NCI-H146 treated with DMSO at 0.1 percent for 48 hours (cell line): ENCODE data around the gene GOLGA6L2.
"Not testable (repeated sequence)": the region's sequence is repeated elsewhere in the genome, so short reads cannot be mapped to it uniquely, and the experiment has no call there.

Experiments
- DNase-seq: peaks from one replicate; lab custom pipeline; 2025; ENCODE audit not compliant: unreplicated experiment; lab: John Stamatoyannopoulos, UW

GOLGA6L2 gene

GRCh38 chr15:23425327-23425726, 21.7 kb downstream of the GOLGA6L2 start:
- DNase-seq: not testable (repeated sequence)

DNA sequence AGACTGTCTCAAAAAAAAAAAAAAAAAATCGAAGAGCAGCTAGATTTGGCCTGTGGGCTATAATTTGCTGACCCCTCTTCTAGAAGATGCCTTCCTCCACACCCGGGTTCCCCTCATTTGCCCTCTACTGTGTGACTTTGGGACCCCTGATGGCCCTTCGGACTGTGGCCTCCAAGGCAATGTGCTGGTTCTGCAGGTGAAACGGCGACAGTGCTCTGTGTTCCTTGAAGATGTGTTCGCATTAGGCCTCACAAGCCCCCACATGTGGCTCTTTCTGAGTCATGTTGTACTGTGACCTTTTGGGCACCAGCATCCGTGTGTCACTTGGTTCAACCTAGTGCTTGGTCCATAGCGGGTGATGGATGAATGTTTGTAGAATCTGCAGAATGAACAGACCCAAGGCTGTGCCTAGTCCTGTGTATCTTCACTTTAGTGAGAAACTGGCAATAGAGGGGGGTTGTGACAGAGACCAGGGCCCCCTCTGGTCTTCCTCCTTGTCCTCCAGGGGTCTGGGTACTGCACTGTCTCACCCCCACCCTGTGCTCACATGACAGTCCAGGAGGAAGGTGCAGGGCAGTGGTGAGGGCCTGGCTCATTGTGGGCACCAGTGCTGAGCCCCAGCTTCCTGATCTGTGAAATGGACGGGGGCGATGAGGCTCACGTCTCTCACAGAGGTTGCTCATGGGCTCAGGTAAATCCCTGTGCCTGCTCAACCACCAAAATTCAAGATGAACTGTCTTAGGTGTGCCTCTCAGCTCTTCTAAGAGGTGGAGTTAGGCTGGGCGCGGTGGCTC, 22.7 kb downstream of the GOLGA6L2 start:
- DNase-seq: no peak

- DNase-seq: no peak
These were observed 23.9 kb downstream of the GOLGA6L2 start for GRCh38 chr15:23422946-23423708.

- no peak for DNase-seq
These were observed 24.7 kb downstream of the GOLGA6L2 start for GRCh38 chr15:23422099-23422945.

DNA sequence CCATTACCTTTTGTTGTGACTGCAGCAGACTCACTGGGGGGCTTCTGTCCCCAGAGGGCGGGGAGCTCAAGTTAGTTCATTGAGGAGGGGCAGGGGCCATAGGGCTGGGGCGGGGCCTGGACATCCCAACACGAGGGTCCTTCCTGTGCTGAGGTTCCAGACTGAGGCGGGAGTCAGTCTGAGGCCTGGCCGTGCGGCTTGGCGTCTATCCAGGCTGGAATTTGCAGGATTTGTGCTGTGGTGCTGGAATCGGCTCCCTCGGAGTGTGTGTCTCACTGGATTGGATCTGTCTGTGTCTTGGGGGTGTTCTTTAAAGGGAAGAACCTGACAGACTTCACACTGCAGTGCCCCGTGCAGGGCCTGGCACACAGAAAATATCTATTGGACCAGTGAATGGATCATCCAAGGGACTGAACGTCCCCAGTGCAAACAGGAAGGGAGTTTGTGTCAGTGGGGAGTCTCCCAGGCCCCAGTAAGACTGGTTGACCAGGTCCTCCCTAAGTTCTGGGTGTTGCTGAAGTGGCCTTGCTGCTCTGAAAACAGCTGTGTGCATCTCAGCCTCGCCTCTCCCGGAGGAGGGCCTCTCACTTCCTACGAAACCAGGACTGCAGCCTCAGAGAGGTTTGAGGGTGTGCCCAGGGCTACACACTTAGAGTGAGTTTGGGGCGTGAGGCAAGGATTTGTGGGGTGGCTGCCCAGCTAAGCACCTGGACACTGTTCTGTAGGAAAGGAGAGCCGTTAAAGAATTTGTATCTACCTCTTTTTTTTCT, 26.1 kb downstream of the GOLGA6L2 start:
- DNase-seq: no peak

DNA sequence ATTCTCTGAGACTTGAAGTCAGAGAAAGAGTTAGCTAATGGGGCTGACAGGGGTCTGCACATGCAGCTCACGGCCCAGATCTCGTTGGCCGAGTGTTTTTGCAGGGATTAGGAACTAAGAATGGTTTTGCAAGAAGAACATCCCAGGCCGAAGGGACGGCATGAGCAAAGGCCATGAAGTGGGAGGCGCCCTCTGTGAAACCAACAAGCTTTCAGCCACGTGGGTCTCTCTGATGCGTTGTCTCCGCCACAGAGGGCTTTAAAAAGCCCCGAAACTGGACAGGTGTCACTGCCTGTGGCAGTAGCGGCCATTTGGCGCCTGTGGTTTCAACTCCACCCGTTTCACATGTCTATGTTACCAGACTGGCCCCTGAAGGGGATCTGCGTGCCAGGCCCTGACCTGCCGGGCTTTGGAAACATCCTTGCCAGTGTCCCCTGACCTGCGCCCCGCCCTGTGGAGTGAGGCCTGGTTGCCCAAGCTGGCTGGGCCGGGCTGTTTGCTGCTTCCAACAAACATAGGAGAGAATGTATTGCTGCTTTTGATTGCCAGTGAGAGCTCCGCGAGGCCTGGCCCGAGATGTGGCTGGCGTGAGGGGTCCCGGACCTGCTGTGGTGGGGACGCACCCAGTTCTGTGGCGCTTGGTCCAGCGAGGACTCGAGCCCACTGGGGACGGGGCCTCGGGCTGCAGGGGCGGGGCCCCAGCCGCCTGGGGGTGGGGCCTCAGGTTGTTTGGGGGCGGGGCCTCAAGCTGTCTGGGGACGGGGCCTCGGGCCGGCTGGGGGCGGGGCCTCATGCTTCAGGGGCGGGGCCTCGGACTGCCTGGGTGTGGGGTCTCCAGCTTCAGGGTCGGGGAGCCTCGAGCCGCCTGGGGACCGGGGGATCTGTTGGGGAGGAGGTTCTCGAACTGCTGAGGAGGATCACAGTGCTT, 30.4 kb downstream of the GOLGA6L2 start:
- DNase-seq: no peak

DNA sequence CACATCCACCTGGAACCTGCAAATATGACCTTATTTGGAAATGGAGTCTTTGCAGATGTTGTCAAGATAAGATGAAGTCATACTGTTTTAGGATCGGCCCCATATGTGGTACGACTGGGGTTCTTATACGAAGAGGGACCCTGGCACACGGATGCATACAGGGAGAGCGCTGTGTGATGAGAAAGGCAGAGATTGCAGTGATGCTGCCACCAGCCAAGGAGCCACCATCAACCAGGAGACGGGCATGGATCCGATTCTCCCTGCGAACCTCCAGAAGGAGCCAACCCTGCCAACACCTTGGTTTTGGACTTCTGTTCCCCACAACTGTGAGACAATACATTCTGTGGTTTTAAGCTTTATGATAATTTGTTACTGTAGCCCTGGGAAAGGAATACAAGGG, 31.2 kb downstream of the GOLGA6L2 start:
- DNase-seq: not testable (repeated sequence)

DNA sequence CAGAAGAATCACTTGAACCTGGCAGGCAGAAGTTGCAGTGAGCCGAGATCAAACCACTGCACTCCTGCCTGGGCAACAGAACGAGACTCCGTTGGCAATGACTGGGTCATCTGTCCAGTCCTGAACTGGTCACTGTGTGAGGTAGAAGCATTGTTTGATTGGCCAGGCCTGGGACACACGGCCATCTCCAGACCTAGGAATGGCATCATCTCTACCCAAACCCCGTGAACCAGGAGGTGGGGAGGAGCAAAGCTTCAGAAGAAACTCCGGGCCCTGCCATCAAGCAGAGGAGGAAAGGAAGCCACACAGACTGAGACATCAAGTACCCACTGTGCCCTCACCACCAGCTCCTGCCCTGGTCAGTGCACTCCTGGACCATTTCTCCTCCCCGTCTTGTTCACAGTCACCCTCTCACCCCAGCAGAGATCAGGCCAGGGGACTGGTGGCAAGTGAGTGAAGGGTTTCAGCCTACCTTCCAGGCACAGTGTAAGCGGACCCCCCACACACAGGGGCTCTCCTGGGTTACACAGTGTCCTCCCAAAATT, 31.6 kb downstream of the GOLGA6L2 start:
- DNase-seq: no peak

GRCh38 chr15:23412881-23413600, 34.0 kb downstream of the GOLGA6L2 start:
- not testable (repeated sequence) for DNase-seq

GRCh38 chr15:23411841-23412240, 35.2 kb downstream of the GOLGA6L2 start:
- no peak for DNase-seq

DNA sequence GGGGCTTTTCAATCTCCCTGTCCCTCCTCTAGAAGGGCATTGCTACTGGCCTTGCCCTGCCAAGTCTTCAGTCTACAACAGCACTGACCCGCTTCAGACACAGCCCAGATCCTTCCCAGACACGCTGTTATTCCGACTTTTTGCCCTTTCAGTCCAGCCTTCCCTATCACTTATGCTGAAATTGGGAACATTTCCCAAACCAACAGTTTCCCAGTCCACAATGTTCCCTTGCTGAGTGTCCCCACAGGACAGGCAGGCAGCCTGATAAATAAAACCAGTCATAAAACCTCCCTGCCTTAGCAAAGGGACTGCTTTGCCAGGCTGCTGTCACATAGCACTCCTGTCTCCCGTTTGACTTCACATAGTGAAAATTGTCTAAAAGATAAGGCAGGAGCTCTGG, 43.5 kb downstream of the GOLGA6L2 start:
- DNase-seq: no peak

- no peak for DNase-seq
These were observed 44.5 kb downstream of the GOLGA6L2 start for GRCh38 chr15:23402544-23402943.

DNA sequence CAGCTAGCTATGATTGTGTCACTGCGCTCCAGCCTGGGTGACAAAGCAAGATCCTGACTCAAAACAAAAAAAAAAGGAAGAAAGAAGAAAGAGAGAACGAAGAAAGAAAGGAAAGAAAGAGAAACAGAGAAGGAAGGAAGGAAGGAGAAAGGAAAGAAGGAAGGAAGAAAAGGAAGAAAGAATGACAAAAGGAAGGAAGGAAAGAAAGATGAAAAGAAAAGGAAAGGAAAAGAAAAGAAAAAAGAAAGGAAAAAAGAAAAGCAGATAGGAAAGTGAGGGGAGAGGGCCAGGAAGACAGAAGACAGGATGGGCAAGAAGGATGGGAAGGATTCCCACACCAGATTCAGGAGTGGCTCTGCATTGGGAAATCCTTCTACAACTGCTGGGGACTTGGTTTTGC, 44.9 kb downstream of the GOLGA6L2 start:
- no peak for DNase-seq

DNA sequence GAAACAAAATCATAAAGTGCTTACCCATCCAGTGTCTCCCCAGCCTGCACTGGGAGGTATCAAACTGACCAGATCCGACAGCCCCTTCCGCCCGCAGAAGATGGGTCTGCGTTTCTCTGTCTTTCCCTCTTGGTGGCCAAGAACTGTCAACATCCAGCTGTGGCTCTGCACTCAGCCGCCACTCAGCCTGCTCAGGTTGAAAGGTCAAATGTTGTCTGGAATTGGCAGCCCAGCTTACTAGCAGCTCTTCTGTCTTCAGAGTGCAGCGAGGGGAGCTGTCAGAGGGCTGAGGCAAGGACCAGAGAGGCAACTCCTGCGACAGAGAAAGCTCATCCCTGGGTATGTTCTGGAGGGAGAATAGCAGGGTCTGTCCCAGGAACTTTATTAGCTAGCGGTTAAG, 45.4 kb downstream of the GOLGA6L2 start:
- DNase-seq: no peak

GRCh38 chr15:23399207-23399606, 47.8 kb downstream of the GOLGA6L2 start:
- DNase-seq: not testable (repeated sequence)

GRCh38 chr15:23398357-23398756, 48.7 kb downstream of the GOLGA6L2 start:
- DNase-seq: not testable (repeated sequence)

DNA sequence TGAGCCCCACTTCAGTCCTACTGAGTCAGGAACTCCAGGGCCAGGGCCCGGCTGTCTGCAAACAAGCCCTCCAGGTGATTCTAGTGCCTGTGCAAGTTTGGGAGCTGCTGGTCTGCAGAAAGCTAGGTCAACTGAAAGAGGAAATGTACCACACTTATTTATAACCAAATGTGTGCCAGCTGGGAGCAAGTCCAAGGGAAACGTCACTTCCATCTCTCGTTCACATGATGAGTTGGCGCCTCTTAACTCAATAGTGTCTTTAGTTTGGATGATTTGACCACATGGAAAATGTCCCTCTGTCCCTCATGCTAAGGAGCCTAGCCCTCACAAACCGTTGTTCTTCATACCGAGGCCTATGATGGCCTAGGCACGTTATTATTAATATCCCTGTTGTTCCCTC, 49.3 kb downstream of the GOLGA6L2 start:
- DNase-seq: no peak

GRCh38 chr15:23395832-23396231, 51.2 kb downstream of the GOLGA6L2 start:
- DNase-seq: no peak
